Right lobe of liver (tissue), 4 donors: ENCODE results near the gene ZBTB17.

ENCODE experiments used
- CTCF ChIP-seq, 4 donors: fragments of 200-600 bp in 3 of 4; fragments of 450-650 bp in 1 of 4; IDR thresholded peaks; one replicate each; pipeline versions ENCODE4 v1.5.1 to v1.8.0; 2016 to 2022; ENCODE audit warnings: antibody characterized with exemption in 4 of 4, mild to moderate bottlenecking in 2 of 4
- POLR2A ChIP-seq: fragments of 450-650 bp; IDR thresholded peaks from one replicate; pipeline ENCODE4 v1.6.1; 2017; ENCODE audit warnings: antibody characterized with exemption, mild to moderate bottlenecking
- donor health status: DM: no; HTN: no; CAD: no.
- donor health status: DM: no; HTN: no; CAD: no.
- donor health status: DM: no; HTN: yes; CAD: no.

- no peak for TF ChIP-seq POLR2A
- TF ChIP-seq CTCF (IDR thresholded peaks at IDR 0.05), result no peak
Observed at GRCh38 chr1:15998929-15999328, 23.0 kb upstream of the ZBTB17 start.
